ENCODE data around the gene CCL24. TPM values are rescaled to one million over a fixed set of nuclear protein-coding genes. Genes with fewer than 3 reads are reported as not detected.

The CCL24 gene
- total RNA-seq, 4 donors from 2014 or later, result not detected

DNA sequence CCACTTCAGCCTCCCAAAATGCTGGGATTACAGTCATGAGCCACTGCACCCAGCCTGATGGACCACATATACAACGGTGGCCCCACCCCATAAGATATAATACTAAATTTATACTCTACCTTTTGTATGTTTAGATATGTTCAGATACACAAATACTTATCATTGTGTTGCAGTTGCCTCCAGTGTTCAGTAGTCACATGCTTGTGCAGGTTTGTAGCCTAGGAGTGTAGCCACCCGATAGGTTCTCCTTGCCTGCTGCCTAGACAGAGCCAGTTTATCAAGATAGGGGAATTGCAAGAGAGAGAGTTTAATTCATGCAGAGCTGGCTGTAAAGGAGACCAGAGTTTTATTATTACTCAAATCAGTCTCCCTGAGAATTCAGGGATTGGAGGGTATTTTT lies 9.6 kb downstream of the CCL24 start:
- DNase-seq, result no peak
- H3K27me3 ChIP-seq, result no peaks in the 10 kb centered on the region
- intact Hi-C loops (cut with DNase I; ENCODE audit: low total_unique reads), result no loop called here

GRCh38 chr7:75802552-75802821 lies 11.1 kb downstream of the CCL24 start:
- intact Hi-C loops (cut with DNase I; ENCODE audit: low total_unique reads), result no loop called here
- no peak for DNase-seq
- Histone ChIP-seq H3K27ac (no peak overlapping the region), H3K9me3 (peaks cover 0 to 7% of the 10 kb centered on the region in 2 donors), H3K4me3 (no peak overlapping the region), H3K4me1 (no peaks in the 10 kb centered on the region), H3K36me3 (no peaks in the 10 kb centered on the region), H3K27me3 (no peaks in the 10 kb centered on the region)
- TF ChIP-seq, protein P1, sequence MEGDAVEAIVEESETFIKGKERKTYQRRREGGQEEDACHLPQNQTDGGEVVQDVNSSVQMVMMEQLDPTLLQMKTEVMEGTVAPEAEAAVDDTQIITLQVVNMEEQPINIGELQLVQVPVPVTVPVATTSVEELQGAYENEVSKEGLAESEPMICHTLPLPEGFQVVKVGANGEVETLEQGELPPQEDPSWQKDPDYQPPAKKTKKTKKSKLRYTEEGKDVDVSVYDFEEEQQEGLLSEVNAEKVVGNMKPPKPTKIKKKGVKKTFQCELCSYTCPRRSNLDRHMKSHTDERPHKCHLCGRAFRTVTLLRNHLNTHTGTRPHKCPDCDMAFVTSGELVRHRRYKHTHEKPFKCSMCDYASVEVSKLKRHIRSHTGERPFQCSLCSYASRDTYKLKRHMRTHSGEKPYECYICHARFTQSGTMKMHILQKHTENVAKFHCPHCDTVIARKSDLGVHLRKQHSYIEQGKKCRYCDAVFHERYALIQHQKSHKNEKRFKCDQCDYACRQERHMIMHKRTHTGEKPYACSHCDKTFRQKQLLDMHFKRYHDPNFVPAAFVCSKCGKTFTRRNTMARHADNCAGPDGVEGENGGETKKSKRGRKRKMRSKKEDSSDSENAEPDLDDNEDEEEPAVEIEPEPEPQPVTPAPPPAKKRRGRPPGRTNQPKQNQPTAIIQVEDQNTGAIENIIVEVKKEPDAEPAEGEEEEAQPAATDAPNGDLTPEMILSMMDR (IDR thresholded peaks at IDR 0.05), result no peak
- TF ChIP-seq POLR2A (IDR thresholded peaks at IDR 0.05), result no peak

More for the DNA sequence above, 9.6 kb downstream of the CCL24 start:
- H3K9me3 ChIP-seq, result peaks cover 0 to 7% of the 10 kb centered on the region in 2 donors
- no peaks in the 10 kb centered on the region for H3K4me1 ChIP-seq
- no peak overlapping the region for H3K4me3 ChIP-seq
- no peak overlapping the region for H3K27ac ChIP-seq
- TF ChIP-seq POLR2A (IDR thresholded peaks at IDR 0.05), result no peak
- TF ChIP-seq, protein P1 (IDR thresholded peaks at IDR 0.05), result no peak
- H3K36me3 ChIP-seq, result no peaks in the 10 kb centered on the region

DNA sequence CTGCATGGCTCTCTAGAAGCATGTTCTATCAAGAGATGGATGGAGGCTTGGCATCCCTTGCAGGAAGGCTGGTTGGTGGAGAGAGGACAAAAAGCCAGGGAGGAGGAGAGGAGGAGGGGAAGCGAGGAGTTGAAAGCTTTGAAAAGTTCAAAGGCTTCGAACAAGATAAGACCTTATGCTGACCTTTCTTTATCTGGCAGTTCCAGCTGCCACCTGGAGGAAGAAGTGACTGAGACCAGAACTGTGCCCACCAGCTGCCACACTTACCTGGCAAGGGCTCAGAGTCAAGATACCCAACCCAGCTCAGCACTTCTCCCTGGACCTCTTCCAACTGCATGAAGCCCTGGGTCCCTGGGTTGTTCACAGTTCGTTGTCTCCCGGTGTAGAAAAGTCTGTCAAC lies 14.8 kb downstream of the CCL24 start:
- H3K27me3 ChIP-seq, result no peaks in the 10 kb centered on the region
- H3K4me3 ChIP-seq, result no peak overlapping the region
- DNase-seq, result no peak
- no peaks in the 10 kb centered on the region for H3K4me1 ChIP-seq
- intact Hi-C loops (cut with DNase I; ENCODE audit: low total_unique reads), result no loop called here
- TF ChIP-seq POLR2A (IDR thresholded peaks at IDR 0.05), result no peak
- TF ChIP-seq, protein P1 (IDR thresholded peaks at IDR 0.05), result no peak
- no peaks in the 10 kb centered on the region for H3K9me3 ChIP-seq
- no peaks in the 10 kb centered on the region for H3K36me3 ChIP-seq
- H3K27ac ChIP-seq, result no peak overlapping the region

- Histone ChIP-seq H3K9me3 (no peaks in the 10 kb centered on the region), H3K27ac (peak overlapping the region in 1 of 2 donors; percentile 8), H3K27me3 (no peaks in the 10 kb centered on the region), H3K4me1 (no peaks in the 10 kb centered on the region), H3K4me3 (no peak overlapping the region), H3K36me3 (no peaks in the 10 kb centered on the region)
- no peak for TF ChIP-seq POLR2A (IDR thresholded peaks at IDR 0.05)
- TF ChIP-seq, protein P1 (IDR thresholded peaks at IDR 0.05), result no peak
- intact Hi-C loops (cut with DNase I; ENCODE audit: low total_unique reads), result no loop called here
- DNase-seq, result no peak
Observed at GRCh38 chr7:75796420-75796819, 17.2 kb downstream of the CCL24 start.

DNA sequence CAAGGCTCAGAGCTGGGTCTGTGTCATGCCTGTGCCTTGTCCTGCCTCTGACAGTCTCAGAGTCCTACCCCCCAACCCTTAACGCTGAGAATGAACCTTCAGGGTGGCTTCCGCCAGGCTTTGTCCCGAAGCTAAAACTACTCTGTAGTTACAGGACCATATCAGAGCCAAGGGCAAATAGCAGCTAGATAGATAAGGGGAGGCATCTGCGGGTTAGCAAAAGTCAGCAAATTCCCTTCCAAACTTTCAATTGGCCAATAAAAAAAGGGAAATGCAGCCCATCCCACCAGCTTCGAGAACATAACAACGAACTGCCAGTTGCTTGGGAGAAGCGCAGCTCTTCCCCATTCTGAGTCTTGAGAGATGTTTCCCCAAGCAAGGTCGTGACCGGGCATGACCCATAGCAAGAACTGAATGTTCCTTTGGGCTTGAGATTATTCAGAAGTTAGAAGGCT lies 17.7 kb downstream of the CCL24 start:
- Histone ChIP-seq H3K36me3 (no peaks in the 10 kb centered on the region), H3K9me3 (no peaks in the 10 kb centered on the region), H3K27ac (peak overlapping the region; percentile 19 to 52), H3K4me1 (no peaks in the 10 kb centered on the region), H3K4me3 (no peak overlapping the region), H3K27me3 (no peaks in the 10 kb centered on the region)
- no peak for TF ChIP-seq POLR2A (IDR thresholded peaks at IDR 0.05)
- TF ChIP-seq, protein P1 (IDR thresholded peaks at IDR 0.05), result no peak
- intact Hi-C loops (cut with DNase I; ENCODE audit: low total_unique reads), result no loop called here
- DNase-seq, result peak; percentile 29 to 61

Measured in uterus (tissue), 4 donors.